ENCODE data around the gene OR4E1.

The OR4E1 gene

DNA sequence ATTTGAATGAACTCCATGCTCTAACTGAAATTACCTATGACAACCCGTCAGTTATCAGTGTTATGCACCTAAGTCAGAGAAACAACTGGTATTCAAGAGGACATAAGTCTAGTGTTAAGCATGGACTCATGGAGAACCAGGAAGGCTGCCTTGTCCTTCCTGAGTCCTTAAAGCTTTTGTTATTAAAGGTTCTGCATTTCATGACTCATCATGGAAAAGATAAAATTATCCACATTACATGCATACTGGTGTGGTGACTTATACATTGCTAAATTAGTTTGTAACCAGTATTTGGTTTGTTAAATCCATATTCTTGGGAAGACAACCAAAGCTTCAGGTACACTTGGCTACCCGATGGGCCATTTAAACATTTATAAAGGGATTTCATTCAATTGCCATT, 6.5 kb upstream of the OR4E1 start:
- TF ChIP-seq CTCF (IDR thresholded peaks at IDR 0.05; ENCODE audit: low read depth, low read length, missing control alignments), result no peak
- DNase-seq (ENCODE audit: extremely low read depth, low read depth), result no peak
- H3K4me3 ChIP-seq (replicated peaks; ENCODE audit: low read depth, low read length), result no peak overlapping the region

DNA sequence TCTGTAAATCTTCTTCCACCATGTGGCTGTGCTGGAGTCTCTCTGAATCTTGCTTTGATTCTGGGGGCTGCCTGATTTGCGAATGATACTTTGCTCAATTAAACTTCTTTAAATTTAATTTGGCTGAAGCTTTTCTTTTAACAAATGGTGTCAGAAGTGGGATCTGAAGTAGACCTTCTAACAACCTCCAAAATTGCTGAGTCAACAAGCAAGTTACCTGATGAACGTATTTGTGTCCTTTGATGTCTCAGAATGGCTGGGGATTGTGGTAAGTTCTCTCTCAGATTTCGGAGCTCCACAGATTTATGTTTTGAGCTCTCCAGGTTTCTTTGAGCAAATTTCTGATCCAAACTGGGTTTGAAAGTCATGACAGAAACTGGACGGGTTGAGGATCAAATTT, 1.9 kb upstream of the OR4E1 start:
- DNase-seq (ENCODE audit: extremely low read depth, low read depth), result no peak
- no peak overlapping the region for H3K4me3 ChIP-seq (replicated peaks; ENCODE audit: low read depth, low read length)
- no peak for TF ChIP-seq CTCF (IDR thresholded peaks at IDR 0.05; ENCODE audit: low read depth, low read length, missing control alignments)

- no peak overlapping the region for H3K4me3 ChIP-seq (replicated peaks; ENCODE audit: low read depth, low read length)
- no peak for DNase-seq (ENCODE audit: extremely low read depth, low read depth)
- no peak for TF ChIP-seq CTCF (IDR thresholded peaks at IDR 0.05; ENCODE audit: low read depth, low read length, missing control alignments)
Measured at GRCh38 chr14:21672116-21672515, 1.5 kb downstream of the OR4E1 start.

DNA sequence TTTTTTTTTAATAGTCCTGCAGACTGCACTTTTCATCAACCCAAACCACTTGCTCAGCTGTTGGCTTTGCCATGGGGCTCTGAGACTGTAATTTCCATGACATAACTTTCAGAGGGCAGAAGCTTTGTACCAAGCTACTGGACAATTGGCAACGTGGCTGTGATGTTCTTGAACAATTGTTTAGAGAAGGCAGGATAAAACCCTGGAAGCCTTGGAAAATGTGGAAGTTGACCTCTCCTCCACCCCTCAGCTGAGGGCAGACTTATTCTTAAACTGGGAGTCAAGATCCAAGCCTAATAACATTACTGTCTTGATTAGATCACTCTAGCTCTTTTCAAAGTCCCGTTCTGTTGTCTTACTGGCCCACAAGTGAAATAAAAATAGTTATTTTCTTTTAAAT, 2.2 kb downstream of the OR4E1 start:
- no peak for DNase-seq (ENCODE audit: extremely low read depth, low read depth)
- H3K4me3 ChIP-seq (replicated peaks; ENCODE audit: low read depth, low read length), result no peak overlapping the region

DNA sequence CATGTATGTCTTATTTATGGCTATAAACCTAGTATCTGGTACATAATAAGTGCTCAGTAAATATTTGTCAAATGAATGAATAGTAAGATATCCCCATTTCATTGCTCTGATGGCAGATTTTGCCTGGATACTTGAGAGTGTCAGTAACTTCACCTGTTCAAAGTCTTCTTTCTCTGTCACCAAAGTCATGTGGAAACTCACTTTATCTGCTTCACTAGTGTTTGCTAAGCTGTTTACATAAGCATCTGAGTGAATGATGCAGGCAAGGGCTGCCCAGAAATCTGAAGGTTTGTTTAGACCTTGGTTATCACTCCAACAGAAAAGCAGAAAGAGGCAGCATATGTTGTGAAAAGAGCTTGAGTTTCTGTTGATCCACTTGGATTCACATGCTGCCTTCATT, 4.3 kb downstream of the OR4E1 start:
- TF ChIP-seq CTCF (IDR thresholded peaks at IDR 0.05; ENCODE audit: low read depth, low read length, missing control alignments), result no peak
- DNase-seq (ENCODE audit: extremely low read depth, low read depth), result no peak
- H3K4me3 ChIP-seq (replicated peaks; ENCODE audit: low read depth, low read length), result no peak overlapping the region

More for the DNA sequence above, 2.2 kb downstream of the OR4E1 start:
- TF ChIP-seq CTCF (IDR thresholded peaks at IDR 0.05; ENCODE audit: low read depth, low read length, missing control alignments), result no peak

DNA sequence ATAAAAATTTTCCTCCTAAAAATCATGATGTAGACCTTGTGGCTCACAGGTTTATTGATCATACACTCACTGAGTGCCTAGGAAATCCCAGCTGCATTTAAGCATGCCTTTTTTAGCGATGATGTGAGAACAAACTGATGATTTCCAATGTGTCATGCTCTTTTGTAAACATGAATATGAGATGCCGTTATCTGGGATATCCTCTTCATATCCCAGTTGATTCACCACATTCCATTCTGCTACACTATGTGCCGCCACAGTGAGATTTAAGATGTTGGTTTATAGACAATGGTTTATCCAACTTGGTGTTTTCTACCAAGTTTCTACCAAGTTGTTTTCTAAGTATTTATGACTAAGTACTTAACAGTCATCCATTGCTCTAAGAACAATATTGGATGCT, 5.2 kb downstream of the OR4E1 start:
- DNase-seq (ENCODE audit: extremely low read depth, low read depth), result no peak
- no peak for TF ChIP-seq CTCF (IDR thresholded peaks at IDR 0.05; ENCODE audit: low read depth, low read length, missing control alignments)
- H3K4me3 ChIP-seq (replicated peaks; ENCODE audit: low read depth, low read length), result no peak overlapping the region

- no peak for DNase-seq (ENCODE audit: extremely low read depth, low read depth)
- no peak for TF ChIP-seq CTCF (IDR thresholded peaks at IDR 0.05; ENCODE audit: low read depth, low read length, missing control alignments)
Measured at GRCh38 chr14:21656980-21657379, 16.6 kb downstream of the OR4E1 start.

More at GRCh38 chr14:21656980-21657379, 16.6 kb downstream of the OR4E1 start:
- H3K4me3 ChIP-seq (replicated peaks; ENCODE audit: low read depth, low read length), result no peak overlapping the region
